Activated T-cell treated with anti-CD3 and anti-CD28 coated beads, Interleukin-2, amount 50 U/mL, for 4 hours (primary cell): ENCODE measurements around the gene FRS3. TPM values are rescaled to one million over a fixed set of nuclear protein-coding genes. Genes with fewer than 3 reads are reported as not detected.

Source experiments
- ATAC-seq, 2 donors: fragments of 200-7000 bp; cut with Tn5 transposase; one replicate each; pipeline ENCODE4 v1.10.0; 2021
- DNase-seq: peaks from one replicate; pipeline ENCODE4 v3.0.0-alpha.2; 2020
- H3K27me3 Mint-ChIP-seq: one replicate; pipeline ENCODE4 v1.8.0; 2021; ENCODE audit warnings: low read depth, mixed read lengths
- H3K36me3 Mint-ChIP-seq: one replicate; pipeline ENCODE4 v1.8.0; 2022; ENCODE audit warnings: mixed read lengths; ENCODE audit not compliant: insufficient read depth
- H3K4me1 Mint-ChIP-seq: one replicate; pipeline ENCODE4 v1.8.0; 2021; ENCODE audit warnings: low read depth, mixed read lengths
- H3K4me3 Mint-ChIP-seq: one replicate; pipeline ENCODE4 v1.8.0; 2021; ENCODE audit warnings: mild to moderate bottlenecking, moderate library complexity, mixed read lengths
- H3K9me3 Mint-ChIP-seq: one replicate; pipeline ENCODE4 v1.8.0; 2021; ENCODE audit warnings: mixed read lengths
- total RNA-seq, 3 donors: library from RNA; stranded (reverse); gene quantifications; one replicate each; pipeline ENCODE4 v1.2.1, GENCODE V29; 2021

FRS3 gene
- total RNA-seq, 3 donors from 2014 or later: 4.7 to 7.4 (median 5.3) TPM

DNA sequence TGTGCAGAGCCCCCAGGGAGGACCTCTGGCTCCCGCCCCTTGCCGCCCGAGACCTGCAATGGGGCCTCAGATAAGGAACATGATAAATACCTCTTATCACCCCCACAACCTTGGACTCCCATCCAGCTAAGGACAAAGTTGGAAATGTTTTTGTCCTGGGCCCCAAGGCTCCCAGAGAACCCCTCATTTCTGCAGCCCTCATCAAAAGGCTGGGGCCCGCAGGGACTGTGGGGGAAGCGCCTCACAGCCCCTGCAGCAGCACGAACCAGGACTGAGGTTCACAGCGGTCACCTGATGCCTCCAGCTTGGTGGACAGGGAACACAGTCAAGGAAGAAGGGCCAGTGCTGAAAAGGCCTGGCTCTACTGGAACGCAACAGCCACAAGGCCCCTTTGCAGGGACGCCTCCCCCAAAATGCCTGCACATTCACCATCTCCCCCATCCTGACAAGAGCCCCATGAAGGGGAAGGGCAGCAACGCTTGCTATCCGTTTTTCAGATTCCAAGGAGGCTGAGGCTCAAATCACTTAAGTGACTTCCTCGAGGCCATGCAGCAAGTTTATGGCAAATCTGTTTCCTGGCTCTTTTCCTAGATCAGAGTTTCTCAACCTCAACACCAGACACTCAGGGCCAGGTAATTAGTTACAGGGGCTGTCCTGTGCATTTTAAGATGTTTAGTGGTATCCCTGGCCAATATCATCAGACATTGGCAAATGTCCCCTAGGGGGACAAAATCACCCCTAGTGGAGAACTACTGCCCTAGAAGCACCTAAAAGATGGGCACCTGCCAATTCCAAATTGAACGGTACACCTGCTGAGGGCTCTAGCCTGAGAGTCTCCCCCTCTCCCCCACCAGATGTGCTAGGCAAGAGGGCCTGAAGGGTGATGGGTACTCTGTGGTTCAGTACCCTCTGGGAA, 54.9 kb downstream of the FRS3 start:
- H3K4me1 Mint-ChIP-seq: peaks cover 40% of the 10 kb centered on the region
- no peak for ATAC-seq
- no peak overlapping the region for H3K4me3 Mint-ChIP-seq
- no peak for DNase-seq
- peaks cover 3% of the 10 kb centered on the region for H3K36me3 Mint-ChIP-seq
- no peaks in the 10 kb centered on the region for H3K9me3 Mint-ChIP-seq
- no peaks in the 10 kb centered on the region for H3K27me3 Mint-ChIP-seq

GRCh38 chr6:41724228-41724580, 55.5 kb downstream of the FRS3 start:
- H3K4me1 Mint-ChIP-seq: peaks cover 34% of the 10 kb centered on the region
- DNase-seq (no peak), ATAC-seq (no peak)
- no peaks in the 10 kb centered on the region for H3K9me3 Mint-ChIP-seq
- H3K27me3 Mint-ChIP-seq: no peaks in the 10 kb centered on the region
- peaks cover 3% of the 10 kb centered on the region for H3K36me3 Mint-ChIP-seq
- H3K4me3 Mint-ChIP-seq: no peak overlapping the region

DNA sequence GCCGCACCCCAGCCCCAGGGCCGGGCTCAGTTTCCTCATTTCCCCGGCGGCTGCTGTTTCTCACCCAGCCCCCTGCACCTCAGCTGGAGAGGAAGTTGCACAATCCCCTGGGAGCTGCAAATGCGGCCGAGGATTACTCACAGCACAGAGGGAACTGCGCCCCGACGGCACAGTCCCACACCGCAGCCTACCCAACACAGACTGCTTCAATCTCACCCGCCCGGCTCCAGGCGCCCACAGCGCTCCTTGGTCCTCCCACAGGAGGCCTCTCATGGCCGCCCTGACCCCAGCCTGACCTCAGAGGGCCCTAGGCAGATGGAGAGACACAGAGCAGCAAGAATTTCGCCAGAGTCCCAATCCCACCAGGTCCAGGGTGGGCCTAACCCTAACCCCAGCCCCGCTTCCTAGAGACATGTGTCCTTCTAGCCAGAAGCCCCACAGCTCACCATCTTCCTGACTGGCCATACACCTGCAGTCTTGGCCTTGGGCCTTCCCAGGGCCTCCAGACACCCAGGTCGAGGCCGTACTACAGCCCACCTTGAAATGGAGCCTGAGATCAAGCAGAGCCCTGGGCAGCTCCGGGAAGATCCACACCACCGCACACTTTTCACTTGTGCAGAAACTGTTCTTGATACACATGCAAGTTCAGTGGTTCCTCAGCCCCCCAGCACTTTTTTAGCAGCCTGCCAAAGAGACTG, 56.0 kb downstream of the FRS3 start:
- no peak overlapping the region for H3K4me3 Mint-ChIP-seq
- H3K4me1 Mint-ChIP-seq: peaks cover 29% of the 10 kb centered on the region
- ATAC-seq (no peak), DNase-seq (no peak)
- H3K27me3 Mint-ChIP-seq: no peaks in the 10 kb centered on the region
- peaks cover 3% of the 10 kb centered on the region for H3K36me3 Mint-ChIP-seq
- no peaks in the 10 kb centered on the region for H3K9me3 Mint-ChIP-seq

GRCh38 chr6:41722969-41723529, 56.7 kb downstream of the FRS3 start:
- no peak for DNase-seq
- H3K4me3 Mint-ChIP-seq: no peak overlapping the region
- no peaks in the 10 kb centered on the region for H3K9me3 Mint-ChIP-seq
- ATAC-seq: no peak
- H3K4me1 Mint-ChIP-seq: peaks cover 27% of the 10 kb centered on the region
- H3K36me3 Mint-ChIP-seq: peaks cover 3% of the 10 kb centered on the region
- H3K27me3 Mint-ChIP-seq: no peaks in the 10 kb centered on the region

DNA sequence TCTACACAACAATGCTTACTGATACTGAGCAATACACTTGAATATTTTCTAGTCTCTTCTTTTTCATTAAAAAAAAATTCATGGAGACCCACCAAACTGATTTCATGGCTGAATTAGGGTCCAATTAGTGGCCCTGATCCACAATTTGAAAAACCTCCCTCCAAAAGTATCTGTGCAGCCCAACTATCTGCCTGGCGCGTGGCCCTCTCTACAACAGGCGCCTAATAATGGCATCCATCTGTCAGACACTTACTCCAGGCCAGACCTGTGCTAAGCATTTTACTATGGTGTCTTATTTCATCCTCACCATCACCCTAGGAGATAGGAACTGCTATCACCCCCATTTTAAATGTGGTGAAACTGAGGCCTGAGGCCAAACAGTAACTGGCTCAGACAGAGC, 58.3 kb downstream of the FRS3 start:
- no peak for DNase-seq
- Mint-ChIP-seq H3K27me3 (no peaks in the 10 kb centered on the region), H3K4me3 (no peak overlapping the region), H3K4me1 (peaks cover 29% of the 10 kb centered on the region), H3K36me3 (peaks cover 3% of the 10 kb centered on the region), H3K9me3 (no peaks in the 10 kb centered on the region)
- ATAC-seq: no peak

DNA sequence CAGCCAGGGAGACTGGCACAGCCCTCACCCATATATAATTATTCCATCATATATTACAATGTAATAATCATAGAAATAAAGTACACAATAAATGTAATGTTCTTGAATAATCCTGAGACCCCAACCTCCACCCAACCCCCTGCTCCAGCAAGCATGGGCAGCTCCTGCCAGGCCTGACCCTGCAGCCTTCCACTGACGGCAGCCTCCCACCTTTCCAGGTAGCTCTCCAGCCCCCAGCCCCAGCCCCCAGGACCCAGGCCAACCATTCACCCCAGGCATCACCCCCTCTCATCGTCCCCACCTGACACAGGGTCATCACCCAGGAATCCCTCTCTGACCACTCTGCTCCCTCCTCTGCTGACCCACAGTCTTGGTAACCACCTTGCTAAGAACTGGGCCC, 58.9 kb downstream of the FRS3 start:
- Mint-ChIP-seq H3K4me3 (no peak overlapping the region), H3K9me3 (no peaks in the 10 kb centered on the region), H3K4me1 (peaks cover 34% of the 10 kb centered on the region), H3K27me3 (no peaks in the 10 kb centered on the region), H3K36me3 (peaks cover 3% of the 10 kb centered on the region)
- DNase-seq: no peak
- no peak for ATAC-seq

DNA sequence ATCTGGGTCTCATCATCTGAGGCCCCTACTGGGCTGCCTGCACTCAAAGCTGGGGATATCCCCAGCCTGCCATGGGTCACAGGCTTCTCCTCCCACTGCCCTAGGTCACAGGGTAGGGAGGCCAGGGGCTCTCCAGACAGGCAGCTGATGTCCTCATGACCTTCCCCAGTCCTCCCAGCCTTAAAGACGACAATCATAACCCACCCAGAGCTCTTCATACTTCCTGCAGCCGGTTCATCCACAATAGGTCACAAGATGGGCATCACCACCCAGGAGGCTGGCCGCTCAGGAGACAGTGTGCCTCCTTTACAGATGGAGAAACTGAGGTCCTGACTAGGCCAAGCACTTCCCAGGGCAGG, 59.5 kb downstream of the FRS3 start:
- no peak overlapping the region for H3K4me3 Mint-ChIP-seq
- no peak for ATAC-seq

More for the DNA sequence above, 59.5 kb downstream of the FRS3 start:
- H3K27me3 Mint-ChIP-seq: no peaks in the 10 kb centered on the region
- H3K9me3 Mint-ChIP-seq: no peaks in the 10 kb centered on the region
- peaks cover 33% of the 10 kb centered on the region for H3K4me1 Mint-ChIP-seq
- H3K36me3 Mint-ChIP-seq: peaks cover 3% of the 10 kb centered on the region
- DNase-seq: no peak

Other genes starting within 250 kb of the FRS3 start
- 10 to 100 TPM; 23.0 to 38.6 (median 28.2) TPM for gene FOXP4, start 233.5 kb downstream of the FRS3 start, total RNA-seq
- under 1 TPM in 1 of 3 donors, not detected in 2; 0.49 TPM for gene MDFI, start 141.4 kb downstream of the FRS3 start, total RNA-seq
- 10 to 100 TPM in 2 of 3 donors, 1 to 10 TPM in 1; 7.6 to 15.4 (median 10.8) TPM for gene TFEB, start 44.3 kb downstream of the FRS3 start, total RNA-seq
- gene PGC, start 32.5 kb downstream of the FRS3 start, total RNA-seq: under 1 TPM; 0.14 to 0.38 (median 0.24) TPM
- gene PRICKLE4, start 882 bp upstream of the FRS3 start, total RNA-seq: not detected
- 100 to 1,000 TPM; 415 to 478 (median 454) TPM for gene TOMM6, start 7.8 kb upstream of the FRS3 start, total RNA-seq
- gene USP49, start 115.5 kb upstream of the FRS3 start, total RNA-seq: 1 to 10 TPM; 3.7 to 4.5 (median 4.4) TPM
- 10 to 100 TPM; 13.1 to 16.6 (median 16.3) TPM for gene MED20, start 141.2 kb upstream of the FRS3 start, total RNA-seq
- gene BYSL, start 141.6 kb upstream of the FRS3 start, total RNA-seq: 100 to 1,000 TPM; 128 to 140 (median 139) TPM
- 100 to 1,000 TPM; 424 to 518 (median 474) TPM for gene CCND3, start 161.9 kb upstream of the FRS3 start, total RNA-seq